Measurements from ENCODE around the gene CLDN20.

The CLDN20 gene

DNA sequence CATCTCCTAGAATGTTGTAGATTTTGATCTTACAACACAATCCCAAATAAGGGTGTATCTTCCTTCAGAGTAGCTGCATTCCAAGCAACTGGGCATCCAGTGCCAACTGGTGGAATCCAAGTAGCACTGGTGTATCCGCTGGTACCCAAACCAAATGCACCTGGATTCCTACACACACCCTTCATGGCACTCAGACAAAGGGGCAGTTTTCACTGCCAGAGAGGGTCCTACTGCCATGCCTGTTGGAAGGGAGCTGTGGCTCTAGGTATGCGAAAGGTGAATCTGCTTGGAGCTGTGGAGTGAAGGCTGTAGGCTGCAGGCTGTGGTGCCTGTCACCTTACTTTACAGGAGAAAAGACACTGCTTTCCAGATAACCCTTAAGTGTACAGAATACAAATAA, 17.0 kb upstream of the CLDN20 start:
- DNase-seq, result no peak

- no peak for DNase-seq
Measured at GRCh38 chr6:155247618-155248007, 16.2 kb upstream of the CLDN20 start.

DNA sequence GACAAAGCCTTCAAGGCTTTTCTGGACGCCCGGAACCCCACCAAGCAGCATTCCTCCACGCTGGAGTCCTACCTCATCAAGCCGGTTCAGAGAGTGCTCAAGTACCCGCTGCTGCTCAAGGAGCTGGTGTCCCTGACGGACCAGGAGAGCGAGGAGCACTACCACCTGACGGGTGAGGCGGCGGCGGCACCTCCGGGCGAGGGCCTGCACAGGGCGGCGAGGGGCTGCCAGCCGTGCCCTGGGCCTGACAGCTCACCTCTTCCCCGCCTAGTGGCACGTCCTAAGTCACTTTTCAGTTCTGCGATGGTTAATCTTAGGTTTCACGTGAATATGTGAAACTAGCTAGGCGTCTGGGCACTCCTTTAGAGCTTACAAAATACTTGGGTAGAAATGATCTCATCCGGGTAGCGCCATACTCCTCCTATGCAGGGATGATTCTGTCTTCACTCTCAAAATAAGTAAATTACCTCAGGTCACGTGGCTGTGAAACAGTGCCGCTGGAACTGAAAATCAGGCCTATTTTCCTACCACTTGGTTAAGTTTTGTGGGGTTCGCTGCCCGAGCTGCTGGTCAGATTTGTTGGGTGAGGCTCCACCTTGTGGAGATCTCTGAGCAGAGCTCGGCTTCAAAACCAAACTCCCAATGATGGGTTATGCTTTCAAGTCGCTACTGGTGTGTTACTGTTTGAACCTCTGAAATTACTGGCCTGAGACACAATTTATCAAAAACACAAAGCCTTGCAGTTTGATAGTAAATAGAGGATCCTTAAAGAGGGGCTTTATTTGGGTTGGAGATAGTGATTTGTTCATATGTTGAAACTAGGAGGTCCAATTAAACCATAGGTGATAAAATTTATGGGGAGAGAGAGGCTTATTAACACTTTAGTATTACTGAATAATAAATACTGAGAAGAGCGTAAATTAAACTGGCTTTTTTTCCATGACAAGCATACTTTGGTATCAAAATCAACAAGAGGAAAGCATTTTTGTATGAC, 15.5 kb upstream of the CLDN20 start:
- DNase-seq, result peak; percentile 17

DNA sequence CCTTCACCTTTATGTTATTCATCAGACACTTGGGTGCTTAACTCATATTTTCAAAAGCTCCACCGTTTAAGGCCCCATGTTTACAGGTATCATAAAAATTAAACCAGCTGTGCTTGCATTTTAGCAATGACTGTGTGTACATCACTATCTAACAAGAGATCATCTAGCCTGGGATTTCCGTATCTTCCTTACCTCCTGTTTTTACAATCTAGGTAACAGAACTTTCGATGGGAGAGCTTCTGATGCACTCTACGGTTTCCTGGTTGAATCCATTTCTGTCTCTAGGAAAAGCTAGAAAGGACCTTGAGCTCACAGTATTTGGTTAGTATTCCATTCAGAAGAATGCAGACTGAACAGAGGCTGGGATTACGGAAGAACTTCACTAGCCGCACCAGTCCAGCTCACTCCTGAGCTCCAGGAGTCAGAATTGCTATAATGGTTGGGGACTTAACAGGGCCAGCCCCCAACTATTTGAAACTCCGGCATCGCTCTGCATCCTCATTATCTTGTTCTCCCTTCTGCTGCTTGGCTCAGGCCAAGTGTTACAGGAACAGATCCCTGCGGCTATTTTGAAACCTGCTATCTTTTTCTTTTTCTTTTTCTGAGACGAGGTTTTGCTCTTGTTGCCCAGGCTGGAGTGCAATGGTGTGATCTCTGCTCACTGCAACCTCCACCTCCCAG, 13.0 kb upstream of the CLDN20 start:
- no peak for DNase-seq

- DNase-seq, result no peak
Measured at GRCh38 chr6:155252581-155252980, 11.2 kb upstream of the CLDN20 start.

DNA sequence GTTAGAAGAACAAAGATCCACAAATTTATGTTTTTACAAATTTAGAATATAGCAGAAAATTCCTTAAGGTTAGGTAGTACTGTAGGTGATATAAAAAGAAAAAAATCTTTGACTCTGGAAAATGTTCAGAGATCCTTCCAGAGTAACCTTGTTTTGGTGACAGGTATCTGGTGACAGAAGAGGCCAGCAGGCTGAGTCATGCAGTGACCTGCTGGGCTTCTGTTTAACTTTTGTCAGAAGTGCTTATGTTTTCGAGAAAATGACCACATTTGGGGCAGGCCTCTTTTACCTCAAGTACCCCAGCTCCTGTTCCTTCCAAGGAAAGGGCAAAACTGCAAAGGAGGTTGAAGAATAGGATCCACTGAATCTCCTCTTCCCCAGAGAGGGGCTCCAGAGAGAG, 10.5 kb upstream of the CLDN20 start:
- DNase-seq, result peak; percentile 60

DNA sequence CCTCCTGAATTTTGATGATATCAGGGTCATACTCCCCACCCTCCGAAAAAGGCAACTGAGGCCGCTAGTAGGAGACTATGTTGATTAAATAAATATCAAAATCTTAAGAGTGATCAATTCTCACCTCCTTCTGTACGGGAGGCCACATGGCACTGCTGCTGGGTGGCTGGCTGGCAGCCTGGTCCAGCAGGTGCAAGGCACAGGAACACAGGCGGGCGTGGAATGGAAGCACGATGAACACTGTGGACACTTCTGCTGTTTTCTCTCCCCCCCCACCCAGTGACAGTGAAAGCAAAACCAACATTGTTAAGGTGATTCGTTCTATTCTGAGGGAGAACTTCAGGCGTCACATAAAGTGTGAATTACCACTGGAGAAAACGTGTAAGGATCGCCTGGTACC, 9.7 kb upstream of the CLDN20 start:
- DNase-seq, result peak; percentile 24

GRCh38 chr6:155256122-155256795, 7.6 kb upstream of the CLDN20 start:
- no peak for DNase-seq

DNA sequence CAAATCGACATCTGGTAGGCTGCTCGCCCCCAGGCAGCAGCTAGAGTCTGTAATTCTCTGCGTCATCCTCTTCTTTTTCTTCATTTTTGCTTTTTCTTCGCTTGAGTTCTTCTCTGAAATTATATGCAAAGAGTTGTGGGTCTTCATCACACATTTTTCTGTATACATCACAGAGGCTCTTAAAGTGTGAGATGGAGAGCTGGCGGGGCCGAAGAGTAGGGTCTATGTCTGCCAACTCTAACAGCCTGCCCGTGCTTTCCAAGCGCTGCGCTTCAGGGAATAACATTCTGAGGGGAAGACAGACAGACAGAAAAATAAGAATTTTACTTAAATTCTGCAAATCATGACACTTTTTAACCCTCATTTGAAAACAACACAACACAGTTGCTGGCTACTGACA, 6.0 kb upstream of the CLDN20 start:
- no peak for DNase-seq

DNA sequence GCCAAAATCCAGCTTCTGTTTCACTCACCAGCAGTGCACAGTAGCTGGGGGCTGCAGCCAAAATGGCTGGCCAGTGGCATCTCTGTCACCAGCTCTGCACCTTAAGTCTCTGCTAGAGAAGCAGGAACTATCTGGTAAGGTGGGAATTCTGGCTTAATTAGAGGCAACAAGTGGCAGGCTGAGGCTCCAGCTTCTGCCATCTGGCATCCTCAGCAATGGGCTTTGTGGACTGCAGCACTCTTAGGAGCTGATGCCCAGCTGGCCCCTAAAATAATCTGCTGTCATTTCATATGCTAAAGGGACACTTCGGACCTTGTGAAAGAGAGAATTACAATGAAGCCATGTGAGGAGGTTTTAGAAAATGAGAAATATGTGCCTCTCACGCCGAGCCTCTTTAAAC, 4.6 kb upstream of the CLDN20 start:
- no peak for DNase-seq

DNA sequence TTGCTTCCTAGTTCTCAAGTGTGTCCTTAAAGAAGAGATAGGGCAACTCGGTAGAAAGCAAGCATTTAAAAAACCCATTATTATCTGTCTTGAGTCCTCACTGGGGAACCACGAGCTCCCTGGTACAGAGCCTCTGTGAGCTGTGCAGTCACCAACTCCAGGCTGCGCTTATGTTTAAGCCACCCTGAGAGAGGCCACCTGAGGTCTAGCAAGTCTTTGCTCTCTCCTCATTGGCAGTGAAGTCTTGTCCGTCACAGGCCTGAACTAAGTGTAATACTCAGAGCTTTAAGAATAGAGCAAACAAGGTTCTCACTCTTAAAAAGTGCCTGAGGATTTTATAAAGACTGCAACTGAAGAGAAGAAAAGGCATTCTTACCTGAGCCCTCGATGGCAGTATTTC, 3.9 kb upstream of the CLDN20 start:
- DNase-seq, result no peak

DNA sequence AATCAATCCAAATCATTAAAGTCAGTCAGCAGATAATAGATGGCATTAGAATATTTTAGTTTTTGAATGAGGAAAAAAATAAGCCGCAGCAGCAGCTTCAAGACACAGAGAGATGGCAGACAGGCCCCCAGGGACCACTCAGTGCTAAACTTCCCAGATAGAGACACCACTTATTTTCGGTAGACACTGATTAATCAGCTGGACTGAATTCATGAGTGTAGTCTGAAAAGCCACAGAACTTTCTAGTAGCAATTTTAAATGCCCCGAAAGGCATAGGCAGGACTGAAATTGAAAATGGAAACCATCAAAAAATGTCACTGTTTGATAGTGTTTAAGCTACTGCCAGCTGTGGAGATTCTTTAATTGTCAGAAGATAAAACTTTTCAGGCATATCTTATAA, 3.1 kb upstream of the CLDN20 start:
- no peak for DNase-seq

DNA sequence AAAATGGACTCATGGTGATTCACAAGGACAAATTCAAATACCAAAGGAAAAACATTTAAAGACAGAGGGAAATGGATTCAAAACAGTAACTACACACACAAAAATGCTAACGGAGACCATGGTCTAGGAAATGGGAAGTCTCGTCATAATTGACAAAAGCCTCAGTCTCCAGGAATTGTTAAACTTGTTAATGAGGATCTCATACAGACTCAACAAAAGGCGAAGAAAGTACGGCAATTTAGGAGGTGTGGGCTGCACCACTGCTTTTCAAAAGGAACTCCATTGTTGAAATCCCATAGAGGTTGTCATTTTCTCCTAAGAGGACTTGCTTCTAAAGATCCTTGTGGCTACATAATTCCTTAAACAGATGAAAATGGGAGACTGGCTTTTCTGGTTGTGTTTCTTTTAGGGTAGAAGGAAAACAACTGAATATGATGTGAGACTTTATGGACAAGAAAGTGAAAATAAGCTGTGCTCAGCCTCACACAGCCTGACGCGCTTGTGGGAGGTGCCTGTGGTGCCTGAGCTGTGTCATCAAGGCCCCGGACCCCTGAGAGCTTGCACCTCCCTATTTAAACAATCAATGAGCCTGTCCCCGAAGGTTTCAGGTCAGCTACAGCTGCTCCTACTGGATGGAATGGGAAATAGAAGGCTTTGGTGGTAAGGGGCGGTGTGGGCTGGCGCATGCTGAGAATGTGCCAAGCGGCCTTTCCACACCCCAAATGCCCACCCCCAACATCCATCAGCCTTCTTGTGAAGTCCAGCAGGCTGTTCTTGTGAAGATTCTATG, 2.5 kb upstream of the CLDN20 start:
- DNase-seq, result no peak

- no peak for DNase-seq
Measured at GRCh38 chr6:155262655-155263054, 1.2 kb upstream of the CLDN20 start.

DNA sequence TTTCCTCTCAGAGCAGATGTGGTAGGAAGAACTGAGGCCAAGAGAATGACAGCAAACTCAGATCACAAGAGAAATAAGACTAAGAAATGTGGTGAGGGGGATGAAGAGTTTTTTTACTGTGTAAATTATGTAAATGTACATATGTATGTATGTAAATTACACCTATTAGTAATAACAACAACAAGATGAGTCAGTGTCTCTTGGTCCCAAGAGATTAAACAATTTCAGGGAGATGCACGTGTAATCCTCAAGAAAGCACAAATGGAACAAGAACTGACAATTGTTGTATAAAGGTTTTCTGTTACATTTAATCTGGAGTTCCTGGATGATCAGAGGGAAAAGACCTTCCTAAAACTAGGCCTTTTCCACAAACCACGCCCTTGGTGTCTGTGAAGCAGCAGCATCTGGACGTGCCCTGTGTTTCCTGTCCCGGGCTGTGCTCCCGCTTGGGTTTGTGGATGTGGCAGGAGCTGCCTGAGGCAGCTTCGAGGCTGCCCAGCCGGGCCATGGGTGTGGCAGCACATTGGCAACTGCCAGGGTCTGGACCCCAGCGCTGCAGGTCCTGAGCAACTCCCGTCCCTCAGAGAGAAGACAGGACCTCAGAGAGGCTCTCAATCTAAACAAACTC, 994 bp downstream of the CLDN20 start:
- no peak for DNase-seq

- no peak for DNase-seq
Measured at GRCh38 chr6:155265843-155266535, 2.2 kb downstream of the CLDN20 start.

DNA sequence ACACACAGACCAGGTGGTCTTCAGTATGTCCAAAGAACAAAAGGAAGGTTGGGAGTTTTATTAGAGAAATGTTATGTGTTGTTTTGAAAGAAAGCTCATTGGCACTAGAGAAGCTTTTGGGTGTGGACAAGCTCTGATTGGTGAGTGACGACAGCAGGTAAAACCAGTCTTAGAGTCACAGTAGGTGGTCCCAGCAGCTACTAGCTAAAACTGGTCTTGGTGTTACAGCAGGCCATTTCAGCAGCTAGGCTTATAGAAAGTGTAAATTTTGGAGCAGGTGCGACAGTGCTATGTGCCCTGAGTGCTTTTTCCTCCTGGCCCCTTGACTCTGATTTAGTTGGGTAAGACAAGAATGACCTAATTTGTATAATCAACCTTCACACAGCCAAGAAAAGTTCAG, 3.6 kb downstream of the CLDN20 start:
- no peak for DNase-seq

GRCh38 chr6:155268088-155268867, 4.5 kb downstream of the CLDN20 start:
- DNase-seq, result peak; percentile 47

GRCh38 chr6:155269765-155270164, 6.0 kb downstream of the CLDN20 start:
- DNase-seq, result no peak

DNA sequence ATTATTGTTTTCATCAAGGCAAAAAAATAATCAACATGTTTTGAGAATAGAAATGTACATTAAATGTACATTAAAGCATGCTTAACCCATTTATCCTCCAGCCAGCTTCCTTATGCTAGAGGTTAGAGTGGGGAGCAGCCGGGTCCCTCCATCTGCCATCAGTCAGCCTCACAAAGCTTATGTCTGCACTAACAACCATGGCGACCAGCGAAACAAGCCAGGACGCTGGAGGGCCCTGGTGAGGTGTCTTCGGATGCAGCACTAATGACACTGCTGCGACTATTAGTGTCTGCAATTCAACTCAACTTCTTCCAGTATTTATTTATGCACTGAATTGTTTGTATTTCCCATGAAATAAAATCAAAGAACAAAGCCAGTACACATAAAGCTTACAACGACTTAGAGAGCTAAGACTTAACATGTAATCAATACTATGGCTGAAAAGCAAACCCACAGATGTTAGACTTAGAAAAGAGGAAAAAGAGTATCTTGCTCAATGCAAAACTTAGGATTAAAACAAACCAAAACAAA, 6.8 kb downstream of the CLDN20 start:
- DNase-seq, result no peak

DNA sequence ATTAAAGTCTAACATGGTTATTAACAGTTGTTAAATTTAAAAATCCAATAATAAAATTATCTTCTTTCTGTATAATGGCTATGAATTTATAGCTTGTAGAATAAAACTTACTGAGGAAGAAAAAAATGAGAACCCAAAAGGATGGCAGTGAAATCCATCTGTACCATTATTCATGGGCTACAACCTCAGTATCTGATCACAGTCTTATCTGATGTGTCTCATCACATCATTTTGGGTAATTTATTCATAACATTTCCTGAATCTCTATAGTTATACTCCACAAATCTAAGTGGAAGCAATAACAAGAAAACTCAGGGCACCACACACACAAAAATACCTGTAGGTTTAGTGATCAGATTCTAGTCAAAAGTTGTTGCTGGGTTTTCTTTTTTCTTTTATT, 7.3 kb downstream of the CLDN20 start:
- DNase-seq, result no peak

Measured in DMS53 (cell line).